ENCODE measurements around the gene MYOF. TPM values are rescaled to one million over a fixed set of nuclear protein-coding genes. Genes with fewer than 3 reads are reported as not detected.

The MYOF gene
- polyA plus RNA-seq, 3 donors: 9.7 to 29.1 (median 14.5) TPM

DNA sequence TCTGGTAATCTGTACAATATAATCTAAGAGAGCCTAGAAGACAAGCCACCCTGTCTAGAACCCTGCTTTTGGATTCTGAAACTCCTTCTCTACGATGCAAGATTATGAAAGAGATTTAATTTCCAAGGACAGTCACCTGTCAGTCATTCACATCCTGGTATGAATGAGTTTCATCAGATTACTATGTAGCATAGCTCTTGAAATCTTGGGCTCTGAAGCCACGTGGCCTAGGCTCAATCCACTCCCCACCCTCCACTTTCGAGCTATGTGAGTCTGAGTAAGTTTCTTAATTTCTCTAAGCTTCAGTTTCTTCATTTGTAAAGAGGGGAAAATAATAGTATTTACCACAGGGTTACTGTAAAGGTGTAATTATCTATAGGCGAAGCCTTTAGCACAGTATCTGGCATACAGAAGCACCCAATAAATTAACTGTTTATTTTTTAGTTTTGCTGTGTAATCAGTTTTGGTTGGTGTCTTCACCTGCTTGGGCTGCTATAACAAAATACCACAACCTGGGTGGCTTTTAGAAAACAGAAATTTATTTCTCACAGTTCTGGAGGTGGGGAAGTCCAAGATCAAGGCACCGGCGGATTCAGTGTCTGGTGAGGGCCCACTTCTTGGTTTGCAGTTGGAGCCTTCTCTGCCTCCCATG is 71.3 kb downstream of the MYOF start:
- intact Hi-C loops (cut with micrococcal nuclease): no loop called here
- no peak overlapping the region for H3K4me3 ChIP-seq (replicated peaks in 1 of 3; ENCODE audit: low read depth in 2 of 3, low read length in 3 of 3)
- peaks cover 28 to 35% of the 10 kb centered on the region in 2 donors for H3K4me1 ChIP-seq (ENCODE audit: control insufficient read depth in 1 of 2, insufficient read depth in 2 of 2, low read length in 2 of 2)
- TF ChIP-seq, protein P1, sequence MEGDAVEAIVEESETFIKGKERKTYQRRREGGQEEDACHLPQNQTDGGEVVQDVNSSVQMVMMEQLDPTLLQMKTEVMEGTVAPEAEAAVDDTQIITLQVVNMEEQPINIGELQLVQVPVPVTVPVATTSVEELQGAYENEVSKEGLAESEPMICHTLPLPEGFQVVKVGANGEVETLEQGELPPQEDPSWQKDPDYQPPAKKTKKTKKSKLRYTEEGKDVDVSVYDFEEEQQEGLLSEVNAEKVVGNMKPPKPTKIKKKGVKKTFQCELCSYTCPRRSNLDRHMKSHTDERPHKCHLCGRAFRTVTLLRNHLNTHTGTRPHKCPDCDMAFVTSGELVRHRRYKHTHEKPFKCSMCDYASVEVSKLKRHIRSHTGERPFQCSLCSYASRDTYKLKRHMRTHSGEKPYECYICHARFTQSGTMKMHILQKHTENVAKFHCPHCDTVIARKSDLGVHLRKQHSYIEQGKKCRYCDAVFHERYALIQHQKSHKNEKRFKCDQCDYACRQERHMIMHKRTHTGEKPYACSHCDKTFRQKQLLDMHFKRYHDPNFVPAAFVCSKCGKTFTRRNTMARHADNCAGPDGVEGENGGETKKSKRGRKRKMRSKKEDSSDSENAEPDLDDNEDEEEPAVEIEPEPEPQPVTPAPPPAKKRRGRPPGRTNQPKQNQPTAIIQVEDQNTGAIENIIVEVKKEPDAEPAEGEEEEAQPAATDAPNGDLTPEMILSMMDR (IDR thresholded peaks at IDR 0.05): no peak
- no peak overlapping the region for H3K4me3 Mint-ChIP-seq
- no peak overlapping the region for H2AFZ ChIP-seq (ENCODE audit: insufficient read depth, low read depth, low read length, poor library complexity, severe bottlenecking)
- H3K27me3 ChIP-seq (ENCODE audit: control insufficient read depth in 2 of 2, insufficient read depth in 2 of 2, low read length in 2 of 2): no peaks in the 10 kb centered on the region
- H4K20me1 ChIP-seq (ENCODE audit: insufficient read depth, low read length): no peaks in the 10 kb centered on the region
- peaks cover 53 to 54% of the 10 kb centered on the region in 2 donors for H3K36me3 Mint-ChIP-seq
- no peaks in the 10 kb centered on the region for H3K9me3 ChIP-seq (replicated peaks in 1 of 2; ENCODE audit: control insufficient read depth in 1 of 2, insufficient read depth in 1 of 2, low read length in 2 of 2)
- no peak overlapping the region for H3K27ac ChIP-seq (ENCODE audit: low read depth in 1 of 2, low read length in 2 of 2)
- no peak overlapping the region for H3K9ac ChIP-seq (ENCODE audit: insufficient read depth, low read length, poor library complexity, severe bottlenecking)
- no peak for DNase-seq
- peaks cover 19 to 57% of the 10 kb centered on the region in 2 donors for H3K36me3 ChIP-seq (replicated peaks in 1 of 2; ENCODE audit: control insufficient read depth in 1 of 2, insufficient read depth in 2 of 2, low read length in 2 of 2)
- peaks cover 37% of the 10 kb centered on the region for H3K4me1 Mint-ChIP-seq
- H3K9me3 Mint-ChIP-seq: peaks cover 0 to 2% (median 0%) of the 10 kb centered on the region in 7 donors
- no peak overlapping the region for H3K4me2 ChIP-seq (replicated peaks; ENCODE audit: extremely low read depth, low read length, poor library complexity, severe bottlenecking)
- H3K27me3 Mint-ChIP-seq (ENCODE audit: low read depth in 3 of 3): peaks cover 0 to 1% (median 1%) of the 10 kb centered on the region in 3 donors
- H3K27ac Mint-ChIP-seq: peak overlapping the region in 1 of 7 donors; percentile 17
- WGBS (ENCODE audit: insufficient coverage): 50% methylated on average over 2 of the region's 6 CpGs
- H3K79me2 ChIP-seq (ENCODE audit: insufficient read depth, low read length): no peaks in the 10 kb centered on the region

DNA sequence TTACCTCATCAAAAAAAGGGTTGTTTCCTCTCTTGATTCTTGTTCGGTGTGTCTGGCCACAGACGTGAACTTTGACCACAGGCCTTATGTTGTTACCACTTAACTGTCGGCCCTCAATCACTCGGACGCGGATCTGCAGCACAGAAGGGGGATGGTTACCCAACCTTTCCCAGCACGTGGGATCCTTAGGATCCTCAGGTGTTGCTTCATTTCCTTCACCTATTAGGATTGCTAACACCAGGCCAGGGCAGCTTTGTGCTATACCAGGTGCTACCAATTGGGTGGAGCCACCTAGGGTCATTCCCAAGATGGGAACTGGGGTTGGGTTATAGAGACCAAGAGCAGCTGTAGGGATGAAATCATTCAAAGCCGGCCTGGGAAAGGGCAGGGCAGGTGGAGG is 73.4 kb downstream of the MYOF start:
- peaks cover 18 to 20% of the 10 kb centered on the region in 2 donors for H3K4me1 ChIP-seq (ENCODE audit: control insufficient read depth in 1 of 2, insufficient read depth in 2 of 2, low read length in 2 of 2)
- no peak overlapping the region for H3K27ac ChIP-seq (ENCODE audit: low read depth in 1 of 2, low read length in 2 of 2)
- DNase-seq: no peak
- H2AFZ ChIP-seq (ENCODE audit: insufficient read depth, low read depth, low read length, poor library complexity, severe bottlenecking): no peak overlapping the region
- no peaks in the 10 kb centered on the region for H3K27me3 ChIP-seq (ENCODE audit: control insufficient read depth in 2 of 2, insufficient read depth in 2 of 2, low read length in 2 of 2)
- no peak overlapping the region for H3K4me3 ChIP-seq (replicated peaks in 1 of 3; ENCODE audit: low read depth in 2 of 3, low read length in 3 of 3)
- no peak overlapping the region for H3K27ac Mint-ChIP-seq
- H3K4me1 Mint-ChIP-seq: peaks cover 20% of the 10 kb centered on the region
- intact Hi-C loops (cut with micrococcal nuclease): no loop called here
- H3K36me3 ChIP-seq (replicated peaks in 1 of 2; ENCODE audit: control insufficient read depth in 1 of 2, insufficient read depth in 2 of 2, low read length in 2 of 2): peaks cover 24 to 77% of the 10 kb centered on the region in 2 donors
- H3K4me2 ChIP-seq (replicated peaks; ENCODE audit: extremely low read depth, low read length, poor library complexity, severe bottlenecking): no peak overlapping the region
- H3K27me3 Mint-ChIP-seq (ENCODE audit: low read depth in 3 of 3): peaks cover 0 to 1% (median 1%) of the 10 kb centered on the region in 3 donors
- H3K36me3 Mint-ChIP-seq: peaks cover 66% of the 10 kb centered on the region in 2 donors
- no peaks in the 10 kb centered on the region for H3K9me3 ChIP-seq (replicated peaks in 1 of 2; ENCODE audit: control insufficient read depth in 1 of 2, insufficient read depth in 1 of 2, low read length in 2 of 2)
- WGBS (ENCODE audit: insufficient coverage): 41% methylated on average over 3 of the region's 8 CpGs
- H3K79me2 ChIP-seq (ENCODE audit: insufficient read depth, low read length): no peaks in the 10 kb centered on the region
- no peak overlapping the region for H3K9ac ChIP-seq (ENCODE audit: insufficient read depth, low read length, poor library complexity, severe bottlenecking)
- TF ChIP-seq, protein P1 (IDR thresholded peaks at IDR 0.05): no peak
- peaks cover 0 to 2% (median 0%) of the 10 kb centered on the region in 7 donors for H3K9me3 Mint-ChIP-seq
- no peaks in the 10 kb centered on the region for H4K20me1 ChIP-seq (ENCODE audit: insufficient read depth, low read length)
- no peak overlapping the region for H3K4me3 Mint-ChIP-seq
